MG63 (cell line): ENCODE data around the gene BTK. TPM values are rescaled to one million over a fixed set of nuclear protein-coding genes. Genes with fewer than 3 reads are reported as not detected.

ENCODE experiments used
- DNase-seq: peaks from one replicate; pipeline ENCODE4 v3.0.0-alpha.2; 2020
- H3K27me3 ChIP-seq: fragments of 250-450 bp; sonication (Bioruptor Pico); 2 replicates; pipeline ENCODE4 v1.5.1; 2020; ENCODE audit warnings: mild to moderate bottlenecking, moderate library complexity
- H3K36me3 ChIP-seq: fragments of 250-450 bp; sonication (Bioruptor Pico); 2 replicates; pipeline ENCODE4 v1.5.1; 2020; ENCODE audit warnings: mild to moderate bottlenecking, moderate library complexity
- H3K4me3 ChIP-seq: fragments of 250-450 bp; sonication (Bioruptor Pico); 2 replicates; pipeline ENCODE4 v1.5.1; 2020; ENCODE audit warnings: mild to moderate bottlenecking, moderate library complexity
- H3K9me3 ChIP-seq: fragments of 250-450 bp; sonication (Bioruptor Pico); 2 replicates; pipeline ENCODE4 v1.5.1; 2020; ENCODE audit warnings: mild to moderate bottlenecking, moderate library complexity
- total RNA-seq: library from RNA; depleted of rRNA; stranded (reverse); fragments of >200 nt; shearing (Covaris generic); gene quantifications from 2 replicates; pipeline ENCODE4 v1.2.3, GENCODE V29; 2014; ENCODE audit warnings: low replicate concordance; rRNA removed

The BTK gene
- total RNA-seq = 0.59 TPM in 1 of 2 replicates, not detected in the other

DNA sequence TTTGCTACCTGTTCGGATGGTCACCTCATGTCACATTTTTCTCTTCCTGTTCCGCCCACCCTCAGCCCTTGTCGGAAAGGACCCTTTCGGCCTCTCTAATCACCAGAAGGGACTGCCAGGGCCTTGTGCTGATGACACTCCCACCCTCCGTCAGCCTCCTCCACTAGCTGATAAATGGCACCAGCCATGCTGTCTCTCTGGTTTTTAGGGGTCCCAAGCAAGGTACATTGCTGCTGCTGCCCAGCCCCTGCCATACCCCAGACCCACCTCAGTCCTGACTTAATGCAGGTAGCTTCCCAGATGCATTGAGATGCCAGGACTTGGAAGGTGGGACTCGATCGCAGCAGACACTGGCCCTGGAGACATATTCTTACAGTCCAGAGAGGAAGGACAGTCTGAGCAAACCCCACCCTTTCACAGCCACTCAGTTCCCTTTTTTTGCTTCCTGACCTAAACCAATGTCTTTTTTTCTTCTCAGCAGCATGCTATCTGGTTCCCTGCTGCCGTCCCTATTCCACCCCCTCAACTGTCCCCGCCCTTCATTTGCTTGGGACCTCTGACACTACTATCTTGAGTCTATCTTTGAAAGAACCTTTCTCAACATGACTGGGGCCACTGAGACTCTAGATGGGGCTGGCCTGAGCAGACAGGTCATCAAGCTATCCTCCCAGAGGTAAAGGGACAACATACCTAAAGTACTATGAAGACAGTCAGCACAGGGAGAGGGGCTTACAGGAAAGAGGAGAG is at the start of gene BTK:
BTK (minus strand) TSS at position 397 of the 747 bp plus-strand sequence. CDS start 10,907 bp downstream, outside the sequence.
- Histone ChIP-seq H3K27me3 (no peaks in the 10 kb centered on the region), H3K36me3 (no peaks in the 10 kb centered on the region), H3K4me3 (no peak within 1 kb of the TSS), H3K9me3 (no peaks in the 10 kb centered on the region)
- no peak for DNase-seq

DNA sequence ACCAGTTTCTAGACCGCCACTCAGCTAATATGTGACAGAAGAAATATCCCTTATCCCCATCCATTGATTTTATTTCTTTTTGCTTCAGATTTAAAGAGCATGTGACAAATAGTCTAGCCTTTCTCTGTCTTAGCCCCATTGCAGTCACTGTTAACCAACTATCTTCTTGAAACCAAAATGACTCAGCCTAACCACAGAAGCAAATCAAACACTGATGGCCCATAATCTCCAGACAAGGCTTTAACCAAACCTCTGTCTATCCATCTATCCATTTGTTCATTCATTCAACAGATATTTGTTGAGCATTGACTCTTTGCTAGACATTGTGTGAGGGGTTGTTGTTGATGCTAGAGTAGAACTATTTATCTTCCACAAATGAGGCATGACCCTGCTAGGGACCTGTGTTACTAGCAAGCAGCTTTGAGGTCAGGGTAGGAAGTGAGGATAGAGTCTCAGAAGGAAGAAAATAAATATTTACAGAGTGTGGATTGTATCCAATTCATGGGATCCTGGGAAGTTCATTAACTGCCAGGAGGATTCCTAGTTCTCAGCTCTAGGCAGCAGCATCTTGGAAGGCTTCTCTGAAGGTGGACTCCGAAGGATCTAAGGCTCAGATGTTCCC is 44.6 kb upstream of the BTK start:
- Histone ChIP-seq H3K4me3 (no peak overlapping the region), H3K27me3 (no peaks in the 10 kb centered on the region), H3K9me3 (no peaks in the 10 kb centered on the region), H3K36me3 (no peaks in the 10 kb centered on the region)
- no peak for DNase-seq

DNA sequence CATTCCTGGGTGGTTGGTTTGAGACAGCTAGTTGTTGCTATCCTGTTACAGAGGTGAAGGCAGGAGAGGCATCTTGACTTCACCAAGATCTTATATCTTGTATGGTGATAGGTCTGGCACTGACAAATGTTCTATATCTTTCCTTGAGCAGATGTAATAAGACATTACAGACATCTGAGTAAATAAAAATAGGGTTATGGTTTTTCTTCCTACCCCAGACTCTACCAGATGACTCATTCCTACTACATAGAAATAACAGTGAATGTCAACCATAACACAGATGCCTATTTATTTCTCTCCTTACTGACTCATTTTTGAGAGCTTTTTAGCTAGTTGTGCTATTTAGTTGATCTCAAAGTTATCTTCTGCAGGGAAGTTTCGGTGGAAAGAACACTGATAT is 43.9 kb upstream of the BTK start:
- no peak for DNase-seq
- H3K36me3 ChIP-seq = no peaks in the 10 kb centered on the region
- no peak overlapping the region for H3K4me3 ChIP-seq
- no peaks in the 10 kb centered on the region for H3K9me3 ChIP-seq
- H3K27me3 ChIP-seq = no peaks in the 10 kb centered on the region

DNA sequence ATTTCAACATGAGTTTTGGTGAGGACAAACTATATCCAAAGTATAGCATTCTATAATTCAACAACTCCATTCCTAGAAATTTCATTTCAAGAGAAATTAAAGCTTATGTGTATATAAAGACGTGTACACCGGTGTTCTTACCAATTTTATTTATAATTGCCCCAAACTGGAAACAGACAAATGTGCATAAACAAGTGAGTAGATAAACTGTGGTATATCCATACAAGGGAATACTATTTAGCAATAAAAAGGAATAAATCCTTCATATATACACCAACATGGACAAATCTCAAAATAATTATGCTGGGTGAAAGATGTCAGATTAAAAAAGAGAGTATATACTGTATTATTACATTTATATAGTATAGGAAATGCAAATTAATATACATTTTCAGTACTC is 42.0 kb upstream of the BTK start:
- no peak for DNase-seq
- Histone ChIP-seq H3K36me3 (no peaks in the 10 kb centered on the region), H3K9me3 (no peaks in the 10 kb centered on the region), H3K27me3 (no peaks in the 10 kb centered on the region), H3K4me3 (no peak overlapping the region)

DNA sequence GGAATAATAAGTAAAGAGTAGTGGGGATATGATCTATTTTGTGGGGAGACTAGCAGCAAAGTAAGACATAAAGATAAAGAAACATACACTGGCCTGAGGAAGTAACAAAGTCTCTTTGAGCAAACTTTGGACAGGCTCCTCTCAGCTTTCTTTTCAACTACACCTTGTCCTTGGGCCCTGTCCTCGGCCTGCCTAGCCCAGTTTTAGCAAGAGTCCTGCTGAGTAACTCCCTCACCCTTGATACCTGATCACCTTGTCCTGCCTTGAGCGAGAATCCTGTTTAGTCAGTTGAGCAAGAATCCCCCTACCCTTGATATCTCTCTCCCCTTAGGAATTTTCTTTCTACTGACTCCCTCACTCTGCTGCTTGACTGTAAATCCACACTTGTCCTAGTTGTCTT is 33.5 kb upstream of the BTK start:
- no peak overlapping the region for H3K4me3 ChIP-seq
- no peaks in the 10 kb centered on the region for H3K9me3 ChIP-seq
- no peaks in the 10 kb centered on the region; the same call in 1 of the 2 replicates for H3K36me3 ChIP-seq
- H3K27me3 ChIP-seq = no peaks in the 10 kb centered on the region
- DNase-seq = no peak

DNA sequence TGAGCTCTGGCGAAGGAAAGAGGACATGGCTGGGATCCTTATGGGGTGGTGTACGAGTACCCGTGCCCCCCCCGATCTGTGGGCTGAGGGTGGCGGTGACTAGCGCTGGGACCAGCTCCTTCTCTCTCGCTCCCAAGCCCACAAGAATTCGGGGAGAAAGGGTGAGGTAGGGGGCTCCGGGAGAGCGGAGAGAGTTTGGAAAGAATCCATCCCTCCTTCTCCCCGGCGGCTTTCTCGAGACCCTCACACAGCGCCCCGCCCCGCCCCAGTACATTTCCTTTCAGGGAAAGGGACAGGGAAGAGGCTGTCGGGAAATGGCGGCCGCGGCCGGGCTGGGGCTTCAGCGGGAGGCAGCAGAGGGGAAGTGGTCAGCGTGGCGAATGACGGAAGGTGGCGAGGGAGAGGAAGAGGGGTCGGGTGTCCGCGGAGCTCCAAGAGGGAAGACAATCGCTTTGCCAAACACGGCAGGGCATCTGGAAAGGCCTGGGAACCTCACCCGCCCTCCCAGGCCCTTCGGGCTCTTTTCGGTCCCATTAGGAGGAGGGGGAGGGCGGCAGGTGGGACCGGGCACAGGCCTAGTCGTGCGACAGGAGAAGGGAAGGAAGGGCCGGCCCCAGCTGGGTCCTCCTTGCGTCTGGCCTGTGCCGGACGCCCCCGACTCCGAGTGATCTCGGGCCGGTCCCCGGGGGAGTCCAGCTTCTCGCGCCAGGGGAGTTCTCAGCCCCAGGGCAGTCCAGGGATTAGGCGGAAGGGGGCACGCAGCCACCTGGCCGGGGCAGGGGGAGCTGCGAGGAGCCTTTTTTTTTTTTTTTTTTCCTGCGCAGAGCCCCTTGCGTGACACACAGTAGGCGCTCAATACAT is 32.2 kb upstream of the BTK start:
- no peaks in the 10 kb centered on the region for H3K9me3 ChIP-seq
- H3K27me3 ChIP-seq = no peaks in the 10 kb centered on the region
- peak; percentile 4 for DNase-seq
- no peak overlapping the region for H3K4me3 ChIP-seq
- H3K36me3 ChIP-seq = peaks cover 3% of the 10 kb centered on the region; the same call in 1 of the 2 replicates

DNA sequence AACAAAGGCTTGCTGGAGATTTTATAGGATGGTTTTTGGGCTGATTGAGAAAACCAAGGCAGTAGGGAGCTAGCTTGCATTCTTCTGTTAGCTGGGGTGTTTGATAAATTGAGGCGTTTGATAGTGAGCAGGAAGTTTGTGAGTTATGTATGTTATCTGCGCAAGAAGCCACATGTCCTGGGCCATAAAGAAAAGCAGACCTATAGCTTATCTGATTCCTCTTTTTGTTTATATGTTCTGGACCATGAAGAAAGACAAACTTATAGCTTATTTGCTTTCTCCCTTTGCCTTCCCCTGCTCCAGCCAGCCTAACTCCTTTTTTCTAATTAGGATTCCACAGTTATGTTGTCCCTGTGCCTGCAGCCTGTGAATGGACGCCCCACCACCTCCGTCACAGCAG is 31.2 kb upstream of the BTK start:
- Histone ChIP-seq H3K27me3 (no peaks in the 10 kb centered on the region), H3K4me3 (no peak overlapping the region), H3K36me3 (peaks cover 12% of the 10 kb centered on the region), H3K9me3 (no peaks in the 10 kb centered on the region)
- DNase-seq = no peak

DNA sequence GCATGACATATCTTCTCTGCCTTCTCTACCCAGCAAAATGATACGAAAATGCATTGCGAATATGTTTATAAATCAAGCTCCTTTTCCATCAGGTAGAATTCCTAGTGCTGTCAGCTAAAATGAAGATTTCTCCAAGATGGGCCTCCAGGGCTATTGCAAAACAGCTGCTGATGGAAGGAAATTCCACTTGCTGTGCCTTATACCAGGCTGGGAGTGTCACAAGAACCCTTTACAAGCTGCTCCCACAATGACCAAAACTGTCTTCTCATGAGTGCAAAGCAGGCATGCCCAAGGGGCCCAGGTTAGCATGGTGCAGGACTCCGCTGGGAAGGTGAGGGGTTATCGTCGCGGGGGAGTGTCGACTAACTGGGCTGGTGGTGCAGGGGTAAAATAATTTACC is 30.7 kb upstream of the BTK start:
- DNase-seq = no peak
- Histone ChIP-seq H3K9me3 (no peaks in the 10 kb centered on the region), H3K4me3 (no peak overlapping the region), H3K36me3 (peaks cover 12% of the 10 kb centered on the region), H3K27me3 (no peaks in the 10 kb centered on the region)

DNA sequence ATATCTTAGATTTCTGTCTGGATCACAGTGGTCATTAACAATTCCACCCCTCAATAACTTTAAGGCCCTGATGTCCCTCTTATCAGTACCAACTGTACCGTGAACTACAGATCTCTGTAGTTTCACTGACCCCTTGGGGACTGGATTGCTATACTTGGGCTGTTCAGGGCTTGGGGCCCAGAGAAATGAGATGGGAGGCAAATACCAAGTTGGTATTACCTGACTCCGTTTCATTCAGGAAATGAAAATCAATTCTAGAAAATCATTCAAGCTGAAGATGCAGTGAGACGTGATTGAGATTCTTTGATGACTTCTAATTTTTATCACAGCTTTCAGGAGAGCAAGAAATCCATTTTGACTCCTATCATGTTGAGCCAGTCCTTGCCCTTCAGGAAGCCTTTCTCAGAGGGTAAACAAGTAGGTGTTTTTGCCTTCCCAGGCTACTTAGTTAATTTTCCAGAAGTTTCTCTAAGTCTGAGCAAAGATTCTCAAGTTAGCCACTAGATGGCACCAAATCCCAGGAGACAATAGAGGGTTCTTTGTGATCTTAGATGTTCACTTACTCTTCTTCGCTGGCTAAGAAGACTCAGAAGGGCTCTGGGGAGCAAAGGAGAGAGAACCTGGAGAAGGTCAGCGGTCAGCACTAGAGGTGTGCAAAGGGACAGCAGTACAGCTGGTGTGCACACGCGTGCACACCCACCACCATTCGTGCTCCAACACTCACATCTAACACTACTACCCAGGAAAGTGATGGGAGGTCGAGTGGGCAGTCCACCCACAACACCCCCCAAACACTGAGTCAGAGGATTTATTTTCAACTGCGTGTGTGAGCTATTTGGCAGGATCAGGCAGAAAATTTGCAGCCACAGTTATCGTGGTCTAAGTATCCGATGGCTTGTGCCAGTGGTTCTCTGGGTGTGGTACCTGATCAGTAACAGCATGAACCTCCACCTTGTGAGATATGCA is 29.5 kb upstream of the BTK start:
- Histone ChIP-seq H3K36me3 (peaks cover 12% of the 10 kb centered on the region), H3K4me3 (no peak overlapping the region), H3K27me3 (no peaks in the 10 kb centered on the region), H3K9me3 (no peaks in the 10 kb centered on the region)
- no peak for DNase-seq

DNA sequence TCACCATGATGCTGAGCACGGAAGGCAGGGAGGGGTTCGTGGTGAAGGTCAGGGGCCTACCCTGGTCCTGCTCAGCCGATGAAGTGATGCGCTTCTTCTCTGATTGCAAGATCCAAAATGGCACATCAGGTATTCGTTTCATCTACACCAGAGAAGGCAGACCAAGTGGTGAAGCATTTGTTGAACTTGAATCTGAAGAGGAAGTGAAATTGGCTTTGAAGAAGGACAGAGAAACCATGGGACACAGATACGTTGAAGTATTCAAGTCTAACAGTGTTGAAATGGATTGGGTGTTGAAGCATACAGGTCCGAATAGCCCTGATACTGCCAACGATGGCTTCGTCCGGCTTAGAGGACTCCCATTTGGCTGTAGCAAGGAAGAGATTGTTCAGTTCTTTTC is 26.0 kb upstream of the BTK start:
- no peaks in the 10 kb centered on the region for H3K9me3 ChIP-seq
- no peak for DNase-seq
- no peak overlapping the region for H3K4me3 ChIP-seq
- peaks cover 12% of the 10 kb centered on the region for H3K36me3 ChIP-seq
- no peaks in the 10 kb centered on the region for H3K27me3 ChIP-seq

DNA sequence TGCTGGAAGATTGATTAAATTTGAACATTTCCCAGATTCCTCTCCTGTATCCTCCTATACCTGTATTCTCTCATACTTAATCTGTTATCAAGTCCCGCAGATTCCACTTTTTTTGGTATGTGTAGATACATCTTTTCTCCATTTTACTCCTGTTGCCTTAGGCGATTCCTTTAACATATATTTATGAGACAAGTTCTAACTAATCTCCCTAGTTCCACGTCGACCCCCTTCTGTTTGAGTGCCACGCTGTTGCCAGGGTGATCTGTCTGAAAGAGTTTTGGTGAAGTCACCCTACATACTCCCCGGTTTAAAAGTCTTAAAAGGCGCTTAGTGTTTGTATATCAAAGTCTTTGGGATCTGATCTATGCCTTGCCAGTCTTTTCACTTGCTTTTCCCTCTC is 24.5 kb upstream of the BTK start:
- Histone ChIP-seq H3K36me3 (peaks cover 12% of the 10 kb centered on the region), H3K27me3 (no peaks in the 10 kb centered on the region), H3K9me3 (no peaks in the 10 kb centered on the region), H3K4me3 (no peak overlapping the region)
- DNase-seq = no peak

DNA sequence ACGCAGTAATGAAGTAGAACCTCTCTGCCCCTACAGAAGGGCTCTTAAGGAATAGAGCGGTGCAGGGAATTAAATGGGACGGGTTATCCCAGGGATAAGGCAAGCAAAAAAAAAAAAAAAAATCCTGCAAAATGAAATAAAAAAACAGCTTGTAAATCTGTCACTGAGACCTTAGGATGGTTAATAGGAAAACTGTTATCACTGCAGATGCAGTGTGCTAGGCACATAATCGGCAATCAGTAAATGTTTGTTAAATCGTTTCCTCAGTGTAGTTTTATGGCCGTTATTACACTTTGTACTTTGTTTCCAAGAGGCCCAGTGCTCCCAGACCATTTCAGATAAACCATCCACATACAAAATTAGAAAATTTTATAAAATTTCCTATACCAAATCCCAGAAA is 23.1 kb upstream of the BTK start:
- Histone ChIP-seq H3K36me3 (peaks cover 12% of the 10 kb centered on the region), H3K9me3 (no peaks in the 10 kb centered on the region), H3K4me3 (peak overlapping the region; percentile 66), H3K27me3 (no peaks in the 10 kb centered on the region)
- no peak for DNase-seq

DNA sequence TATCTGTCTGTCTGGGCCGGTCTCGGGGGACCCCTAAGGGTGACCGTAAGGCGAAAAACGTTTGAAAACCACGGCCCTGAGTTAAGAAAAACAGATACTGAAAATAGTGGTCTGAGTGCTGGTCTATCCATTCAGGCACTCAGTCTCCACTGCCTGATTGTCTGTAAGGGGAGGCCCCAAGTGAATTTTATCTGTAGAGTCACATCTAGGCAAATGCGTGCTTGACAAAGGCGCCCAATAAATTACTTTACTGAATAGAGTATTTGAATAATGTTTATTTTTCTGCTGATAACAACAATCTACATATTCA is 22.5 kb upstream of the BTK start:
- Histone ChIP-seq H3K27me3 (no peaks in the 10 kb centered on the region), H3K36me3 (peaks cover 11% of the 10 kb centered on the region), H3K4me3 (peak overlapping the region; percentile 66), H3K9me3 (no peaks in the 10 kb centered on the region)
- no peak for DNase-seq

DNA sequence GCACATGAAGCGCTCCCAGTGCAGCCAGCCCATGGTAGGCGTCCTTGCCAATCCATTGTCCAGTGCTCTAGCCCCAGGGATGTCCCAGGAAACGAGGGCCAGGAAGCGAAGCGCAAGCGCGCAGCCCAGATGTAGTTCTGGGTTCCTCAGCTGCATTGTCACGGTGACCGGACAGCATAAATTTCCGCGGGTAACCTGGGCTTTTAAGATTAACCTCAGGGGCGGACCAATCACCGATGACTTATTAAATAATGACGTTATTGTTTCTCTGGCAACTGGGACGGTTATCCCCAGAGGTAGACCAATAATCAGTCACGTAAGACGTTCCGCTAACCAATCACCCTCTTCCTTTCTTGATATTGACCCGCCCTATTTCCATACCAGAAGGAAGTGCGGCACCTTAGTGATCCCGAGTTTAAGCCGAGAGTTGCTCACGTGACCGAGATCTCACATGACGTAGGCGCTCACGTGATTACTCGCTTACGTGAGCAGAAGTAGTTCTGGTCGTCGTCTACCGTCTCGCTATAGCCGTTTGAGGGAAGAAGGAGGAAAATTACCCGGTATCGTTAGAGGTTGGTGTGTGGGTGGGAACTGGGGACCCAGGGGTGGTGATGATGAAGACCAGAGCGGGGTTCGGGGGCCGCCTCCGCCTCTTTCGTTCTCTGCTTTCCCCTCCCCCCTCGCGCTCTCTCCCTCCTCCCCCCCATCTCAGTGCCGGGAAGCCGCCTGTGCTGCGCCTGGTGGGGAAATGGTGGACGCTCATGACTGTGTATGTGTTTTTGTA is 21.9 kb upstream of the BTK start, which contains the start of the genes GLA and HNRNPH2:
GLA (minus strand) TSS at position 178 of the 784 bp plus-strand sequence; CDS start at position 156, 22 bp downstream.
HNRNPH2 (plus strand) TSS at position 475 of the 784 bp plus-strand sequence. CDS start 3,767 bp downstream, outside the sequence.
- DNase-seq = peak; percentile 87
- Histone ChIP-seq H3K9me3 (no peaks in the 10 kb centered on the region), H3K4me3 (peak within 1 kb of the TSS; percentile 66), H3K27me3 (no peaks in the 10 kb centered on the region), H3K36me3 (peaks cover 7% of the 10 kb centered on the region)

DNA sequence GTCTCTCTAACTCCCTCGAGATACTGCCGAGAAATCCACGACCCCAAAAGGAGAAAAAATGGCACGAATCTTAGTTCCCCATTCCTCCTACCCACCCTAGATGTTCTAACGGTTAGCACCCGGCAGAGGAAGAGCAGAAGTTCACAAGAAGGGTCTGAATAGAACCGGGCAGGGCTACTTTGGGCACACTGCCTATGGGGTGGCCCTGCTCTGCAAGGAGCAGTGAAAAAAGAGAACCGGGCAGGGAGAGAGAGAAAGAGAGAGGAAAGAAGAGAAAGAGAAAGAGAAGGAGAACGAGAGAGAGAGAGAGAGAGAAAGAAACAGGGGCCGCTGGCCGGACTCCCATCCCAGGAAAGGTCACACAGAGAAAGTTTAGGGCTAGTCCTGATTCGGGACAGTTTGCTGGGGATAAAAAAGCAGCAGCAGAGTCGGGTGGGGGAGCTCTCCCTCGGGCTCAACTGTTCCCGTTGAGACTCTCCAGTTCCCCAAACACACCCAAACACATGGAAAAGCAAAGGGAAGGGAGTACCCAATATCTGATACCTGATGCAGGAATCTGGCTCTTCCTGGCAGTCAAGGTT is 21.3 kb upstream of the BTK start:
- Histone ChIP-seq H3K36me3 (peaks cover 2% of the 10 kb centered on the region), H3K9me3 (no peaks in the 10 kb centered on the region), H3K4me3 (peak overlapping the region; percentile 66), H3K27me3 (no peaks in the 10 kb centered on the region)
- peak; percentile 6 for DNase-seq
